OCI-LY7 (cell line): ENCODE results near the gene ADCY3.

ENCODE experiments used
- CTCF ChIP-seq: fragments of 200-600 bp; sonication (generic); conservative IDR thresholded peaks from 2 replicates; pipeline ENCODE4 v1.5.1; 2014; ENCODE audit warnings: mild to moderate bottlenecking, antibody characterized with exemption, low read length, moderate library complexity, mixed read lengths
- EZH2phosphoT487 ChIP-seq: fragments of 200-600 bp; sonication (generic); IDR thresholded peaks from 2 replicates; pipeline ENCODE4 v1.6.1; 2018; ENCODE audit warnings: low read depth, borderline replicate concordance, mild to moderate bottlenecking, mixed run types, antibody characterized with exemption, low read length, moderate library complexity, mixed read lengths

- TF ChIP-seq CTCF = no peak
- no peak for TF ChIP-seq EZH2phosphoT487
Measured at GRCh38 chr2:24914713-24915112, 5.3 kb downstream of the ADCY3 start.
